Esophagus muscularis mucosa (tissue), 4 donors: ENCODE measurements around the gene PLEKHF1. TPM values are rescaled to one million over a fixed set of nuclear protein-coding genes. Genes with fewer than 3 reads are reported as not detected.

ENCODE experiments used
- DNase-seq: peaks from one replicate; pipeline ENCODE4 v3.0.0-alpha.2; 2017; ENCODE audit errors: extremely low spot score
- H3K27ac ChIP-seq, 4 donors: fragments of 200-600 bp; sonication (generic); replicated peaks in 1 of 4; 1 replicate in 3 of 4; 2 replicates in 1 of 4; pipeline ENCODE4 v1.5.1; 2016 to 2019; ENCODE audit warnings: mild to moderate bottlenecking in 1 of 4
- H3K27me3 ChIP-seq, 4 donors: fragments of 200-600 bp; sonication (generic); one replicate each; pipeline versions ENCODE4 v1.5.1 to v1.6.0; 2016 to 2019
- H3K36me3 ChIP-seq, 4 donors: fragments of 200-600 bp; sonication (generic); one replicate each; pipeline ENCODE4 v1.5.1; 2016 to 2019
- H3K4me1 ChIP-seq, 4 donors: fragments of 200-600 bp; sonication (generic); one replicate each; pipeline ENCODE4 v1.5.1; 2016 to 2019
- H3K4me3 ChIP-seq, 4 donors: fragments of 200-600 bp; sonication (generic); 1 replicate in 2 of 4; 2 replicates in 2 of 4; pipeline ENCODE4 v1.5.1; 2016 to 2019; ENCODE audit warnings: mild to moderate bottlenecking in 4 of 4, moderate library complexity in 1 of 4
- H3K9me3 ChIP-seq, 4 donors: fragments of 200-600 bp; sonication (generic); 1 replicate in 3 of 4; 2 replicates in 1 of 4; pipeline ENCODE4 v1.5.1; 2016 to 2019
- CTCF ChIP-seq, 3 experiments: fragments of 200-600 bp in 2 of 3; fragments of 450-650 bp in 1 of 3; sonication (generic) in 2 of 3; IDR thresholded peaks; one replicate each; pipeline ENCODE4 v1.5.1; 2017 to 2019; ENCODE audit warnings: antibody characterized with exemption in 3 of 3, mild to moderate bottlenecking in 2 of 3, moderate library complexity in 1 of 3
- EP300 ChIP-seq: sonication (generic); formaldehyde crosslinking; IDR thresholded peaks from one replicate; pipeline ENCODE4 v1.6.1; 2017; ENCODE audit warnings: antibody characterized with exemption
- POLR2A ChIP-seq: fragments of 450-650 bp; IDR thresholded peaks from one replicate; pipeline ENCODE4 v1.6.1; 2017; ENCODE audit warnings: antibody characterized with exemption, moderate library complexity, mild to moderate bottlenecking, low read depth
- POLR2AphosphoS5 ChIP-seq, 2 donors: sonication (generic); formaldehyde crosslinking; IDR thresholded peaks; one replicate each; pipeline ENCODE4 v1.6.1; 2017; ENCODE audit warnings: antibody characterized with exemption in 2 of 2
- WGBS: methylation state at CpG from one replicate; pipeline ENCODE4 v1.1.5; 2018; 5-methylcytosine and 5-hydroxymethylcytosine counted together
- intact Hi-C: fragments of 100-400 bp; cut with DNase I; formaldehyde crosslinking; loops from one replicate; pipeline ENCODE4 v1.15.1; 2023
- total RNA-seq, 4 donors: library from RNA; depleted of rRNA; stranded (reverse); fragments of >200 nt; gene quantifications; one replicate each; pipeline versions ENCODE4 v1.1.0 to v1.2.1, GENCODE V29; 2016

The PLEKHF1 gene
- total RNA-seq, 4 donors from 2014 or later, result 27.4 to 58.6 (median 36.1) TPM

DNA sequence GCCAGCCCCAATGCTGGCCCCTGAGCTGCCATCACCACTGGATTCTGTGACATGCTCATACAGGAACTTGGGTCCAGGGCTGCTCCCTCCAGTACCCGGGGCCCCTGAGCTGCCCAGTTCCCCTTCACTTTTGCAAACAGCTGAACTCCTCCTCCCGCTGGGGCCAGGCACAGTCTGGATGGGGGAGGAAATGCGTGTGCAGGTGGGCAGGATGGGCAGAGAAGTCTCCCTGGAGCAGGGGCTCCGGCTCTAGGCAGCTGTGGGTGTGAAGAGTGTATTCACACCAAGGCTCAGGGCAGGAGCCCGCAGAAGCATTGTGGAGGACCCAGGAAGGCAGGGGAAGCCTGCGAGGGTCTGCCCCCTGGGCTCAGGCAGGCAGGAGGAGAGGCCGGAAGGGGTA, 46.8 kb upstream of the PLEKHF1 start:
- intact Hi-C loops, result no loop called here

GRCh38 chr19:29618871-29619270, 46.4 kb upstream of the PLEKHF1 start:
- H3K4me1 ChIP-seq, result no peaks in the 10 kb centered on the region
- 33% methylated on average over 3 of the region's 7 CpGs for WGBS
- intact Hi-C loops, result no loop called here
- H3K27me3 ChIP-seq, result peaks cover 0 to 28% (median 0%) of the 10 kb centered on the region in 4 donors
- H3K4me3 ChIP-seq, result no peak overlapping the region
- TF ChIP-seq CTCF (IDR thresholded peaks at IDR 0.05), result no peak
- TF ChIP-seq POLR2AphosphoS5 (IDR thresholded peaks at IDR 0.05), result no peak
- no peak for TF ChIP-seq EP300
- TF ChIP-seq POLR2A, result no peak
- peaks cover 21 to 32% (median 30%) of the 10 kb centered on the region in 4 donors for H3K36me3 ChIP-seq
- no peaks in the 10 kb centered on the region for H3K9me3 ChIP-seq
- no peak for DNase-seq
- H3K27ac ChIP-seq, result no peak overlapping the region

More for the DNA sequence above, 46.8 kb upstream of the PLEKHF1 start:
- Histone ChIP-seq H3K4me1 (no peaks in the 10 kb centered on the region), H3K36me3 (peaks cover 23 to 37% (median 34%) of the 10 kb centered on the region in 4 donors), H3K27me3 (peaks cover 0 to 26% (median 0%) of the 10 kb centered on the region in 4 donors), H3K4me3 (no peak overlapping the region), H3K9me3 (no peaks in the 10 kb centered on the region), H3K27ac (no peak overlapping the region)
- no peak for DNase-seq
- 77% methylated on average over 6 of the region's 7 CpGs for WGBS
- TF ChIP-seq CTCF (IDR thresholded peaks at IDR 0.05) (no peak), EP300 (no peak), POLR2AphosphoS5 (IDR thresholded peaks at IDR 0.05) (no peak), POLR2A (no peak)

- intact Hi-C loops, result no loop called here
- DNase-seq, result no peak
- peaks cover 4 to 12% (median 10%) of the 10 kb centered on the region in 4 donors for H3K36me3 ChIP-seq
- peaks cover 0 to 28% (median 0%) of the 10 kb centered on the region in 4 donors for H3K27me3 ChIP-seq
- no peak for TF ChIP-seq POLR2A
- TF ChIP-seq EP300, result no peak
- TF ChIP-seq CTCF (IDR thresholded peaks at IDR 0.05), result no peak
- TF ChIP-seq POLR2AphosphoS5 (IDR thresholded peaks at IDR 0.05), result no peak
- 64% methylated on average over 12 of the region's 15 CpGs for WGBS
- H3K27ac ChIP-seq, result no peak overlapping the region
- no peaks in the 10 kb centered on the region for H3K9me3 ChIP-seq
- no peak overlapping the region for H3K4me3 ChIP-seq
- no peaks in the 10 kb centered on the region for H3K4me1 ChIP-seq
Observed at GRCh38 chr19:29620931-29621351, 44.3 kb upstream of the PLEKHF1 start.

DNA sequence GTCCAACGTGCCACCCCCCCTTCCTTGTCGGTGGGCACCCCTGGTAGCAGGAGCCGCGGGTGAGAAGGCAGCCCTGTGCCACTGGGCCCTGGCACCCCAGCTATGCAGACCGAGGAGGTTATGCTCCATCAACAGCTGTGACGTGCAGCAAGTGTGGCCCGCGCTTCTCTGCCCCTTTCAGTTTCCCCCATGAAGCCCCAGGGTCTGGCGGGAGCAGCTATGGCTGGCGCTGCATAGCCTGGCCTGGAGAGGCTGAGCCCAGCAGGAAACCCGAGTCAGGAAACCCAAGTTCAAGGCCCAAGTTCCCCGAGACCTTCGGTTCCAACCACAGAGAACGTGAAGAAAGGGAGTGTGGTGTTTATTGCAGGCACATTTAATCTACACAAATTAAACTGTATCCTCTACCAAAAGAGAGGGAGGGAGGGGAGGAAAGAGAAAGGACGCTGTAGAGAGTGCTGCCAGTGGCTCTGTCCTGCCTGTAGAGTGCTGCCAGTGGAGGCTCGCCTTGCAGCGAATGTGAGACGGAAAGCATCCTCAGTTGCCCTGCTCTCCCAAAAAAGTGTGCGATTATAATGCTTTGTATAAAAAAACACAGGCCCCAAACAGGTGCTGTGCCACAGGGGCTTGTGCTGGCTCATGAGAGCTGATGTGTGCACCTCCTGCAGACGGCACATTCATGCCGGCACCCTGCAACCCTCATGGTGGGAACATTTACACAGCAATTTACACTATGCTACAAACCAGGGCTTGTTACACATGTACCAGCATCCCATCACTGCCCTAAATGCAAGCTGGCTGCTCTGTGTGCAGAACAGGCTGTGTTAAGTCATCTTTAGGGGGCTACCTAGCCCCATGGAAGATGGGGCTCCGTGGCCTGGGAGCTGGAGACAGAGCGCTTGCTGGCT, 42.8 kb upstream of the PLEKHF1 start:
- Histone ChIP-seq H3K4me3 (no peak overlapping the region), H3K9me3 (no peaks in the 10 kb centered on the region), H3K4me1 (no peaks in the 10 kb centered on the region), H3K27me3 (peaks cover 0 to 28% (median 0%) of the 10 kb centered on the region in 4 donors), H3K36me3 (no peaks in the 10 kb centered on the region), H3K27ac (no peak overlapping the region)
- no peak for DNase-seq
- intact Hi-C loops, result no loop called here
- WGBS, result 74% methylated on average over 13 of the region's 23 CpGs
- TF ChIP-seq EP300, result no peak
- no peak for TF ChIP-seq POLR2AphosphoS5 (IDR thresholded peaks at IDR 0.05)
- no peak for TF ChIP-seq CTCF (IDR thresholded peaks at IDR 0.05)
- TF ChIP-seq POLR2A, result no peak
